Measurements from ENCODE around the gene WWOX.

WWOX gene

GRCh38 chr16:78298986-78299385 lies 199.5 kb downstream of the WWOX start:
- no peak for DNase-seq (ENCODE audit: low read depth)

DNA sequence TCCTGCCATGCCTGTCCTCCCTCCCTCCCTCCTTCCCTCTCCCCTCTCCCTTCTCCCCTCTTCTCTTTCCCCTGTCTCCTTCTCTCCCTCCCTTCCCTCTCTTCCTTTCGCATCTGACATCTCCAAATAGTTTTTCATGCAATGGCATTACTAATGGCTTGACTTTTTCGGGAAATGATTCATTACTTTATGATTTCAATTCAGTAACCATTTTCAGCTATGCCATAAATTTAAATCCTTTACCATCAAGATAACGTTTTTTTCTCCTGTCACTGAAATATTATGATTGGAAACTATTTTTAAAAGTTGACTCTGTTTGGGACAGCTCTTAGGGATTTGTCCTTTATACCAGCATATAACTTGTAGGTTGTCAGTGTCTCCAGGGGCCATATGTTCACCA lies 201.0 kb downstream of the WWOX start:
- DNase-seq (ENCODE audit: low read depth), result no peak

GRCh38 chr16:78303946-78304345 lies 204.5 kb downstream of the WWOX start:
- no peak for DNase-seq (ENCODE audit: low read depth)

GRCh38 chr16:78306361-78306760 lies 206.9 kb downstream of the WWOX start:
- no peak for DNase-seq (ENCODE audit: low read depth)

DNA sequence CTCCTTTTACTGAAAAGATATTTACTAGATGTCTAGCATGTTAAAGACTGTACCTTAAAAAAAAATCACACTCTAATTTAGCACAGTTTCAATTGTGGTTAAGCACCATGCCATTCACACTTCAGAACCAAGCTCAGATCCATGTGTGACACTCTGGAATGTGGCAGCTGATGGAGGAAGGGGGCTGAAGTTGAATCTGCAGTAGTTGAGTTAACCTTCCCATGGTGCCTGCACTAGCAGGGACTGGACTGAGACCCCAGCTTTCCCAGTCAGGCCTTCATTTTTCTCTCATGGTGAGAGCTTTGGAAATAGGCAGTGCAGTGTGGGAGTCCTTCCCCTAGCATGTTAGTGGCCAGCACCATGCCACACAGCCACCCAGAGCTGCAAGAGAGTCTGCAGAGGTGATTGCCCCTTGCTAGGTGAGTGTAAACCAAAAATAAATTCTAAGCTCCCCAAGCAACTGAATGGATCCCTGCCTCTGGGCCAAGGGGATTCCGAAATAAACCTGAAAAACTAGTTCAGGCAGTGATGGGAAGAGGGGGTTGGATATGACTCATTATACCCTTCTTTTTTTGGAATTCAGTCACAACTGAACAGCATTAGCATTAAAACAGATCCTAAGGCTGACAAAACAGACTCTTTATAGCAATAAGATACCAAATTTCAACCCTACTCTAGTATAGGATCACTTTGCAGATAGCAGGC lies 208.5 kb downstream of the WWOX start:
- DNase-seq (ENCODE audit: low read depth), result no peak

- DNase-seq (ENCODE audit: low read depth), result no peak
These were observed 210.3 kb downstream of the WWOX start for GRCh38 chr16:78309763-78310162.

- no peak for DNase-seq (ENCODE audit: low read depth)
These were observed 210.7 kb downstream of the WWOX start for GRCh38 chr16:78310196-78310595.

DNA sequence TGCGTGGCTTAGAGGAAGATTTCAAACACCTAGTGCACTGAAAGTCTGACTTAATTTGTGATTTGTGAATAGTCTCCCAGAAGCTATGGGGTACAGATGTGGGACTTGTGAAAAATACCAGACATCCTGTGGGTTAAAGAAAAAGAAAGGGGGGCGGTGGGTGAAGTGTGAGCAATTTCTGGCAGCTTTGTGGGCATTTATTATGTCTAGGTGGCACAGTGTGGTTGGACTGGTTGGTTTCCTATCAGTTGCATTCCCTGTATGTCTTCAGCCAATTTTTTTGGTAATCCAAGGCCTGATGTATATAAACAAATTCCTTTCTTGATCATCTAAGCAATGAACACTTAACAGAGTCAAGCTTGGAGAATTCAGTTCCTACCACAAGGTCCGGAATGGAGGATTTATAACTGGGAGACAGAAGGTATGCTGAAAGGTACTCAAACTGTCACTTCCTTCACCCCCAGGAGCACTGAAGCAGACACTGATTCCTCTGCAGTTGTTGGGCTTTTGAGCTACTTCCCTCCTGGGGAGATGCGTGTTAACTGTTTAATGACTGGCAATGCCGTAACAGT lies 211.6 kb downstream of the WWOX start:
- DNase-seq (ENCODE audit: low read depth), result no peak

DNA sequence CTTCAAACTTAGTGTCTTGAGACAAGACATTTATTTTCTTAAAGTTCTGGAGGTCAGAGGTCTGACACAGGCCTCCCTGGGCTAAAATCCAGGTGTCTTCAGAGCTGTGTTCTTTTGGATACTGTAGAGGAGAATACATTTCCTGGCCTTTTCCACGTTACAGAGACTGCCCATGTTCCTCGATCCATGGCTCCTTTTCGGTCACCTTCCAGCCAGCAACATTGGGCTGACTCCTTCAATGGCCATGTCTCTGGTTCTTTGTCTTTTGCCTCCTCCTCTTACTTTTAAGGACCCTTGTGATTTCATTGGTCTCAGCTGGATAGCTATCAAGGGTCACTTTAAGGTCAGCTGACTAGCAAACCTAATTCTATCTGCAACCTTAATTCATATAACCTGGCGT lies 212.4 kb downstream of the WWOX start:
- no peak for DNase-seq (ENCODE audit: low read depth)

DNA sequence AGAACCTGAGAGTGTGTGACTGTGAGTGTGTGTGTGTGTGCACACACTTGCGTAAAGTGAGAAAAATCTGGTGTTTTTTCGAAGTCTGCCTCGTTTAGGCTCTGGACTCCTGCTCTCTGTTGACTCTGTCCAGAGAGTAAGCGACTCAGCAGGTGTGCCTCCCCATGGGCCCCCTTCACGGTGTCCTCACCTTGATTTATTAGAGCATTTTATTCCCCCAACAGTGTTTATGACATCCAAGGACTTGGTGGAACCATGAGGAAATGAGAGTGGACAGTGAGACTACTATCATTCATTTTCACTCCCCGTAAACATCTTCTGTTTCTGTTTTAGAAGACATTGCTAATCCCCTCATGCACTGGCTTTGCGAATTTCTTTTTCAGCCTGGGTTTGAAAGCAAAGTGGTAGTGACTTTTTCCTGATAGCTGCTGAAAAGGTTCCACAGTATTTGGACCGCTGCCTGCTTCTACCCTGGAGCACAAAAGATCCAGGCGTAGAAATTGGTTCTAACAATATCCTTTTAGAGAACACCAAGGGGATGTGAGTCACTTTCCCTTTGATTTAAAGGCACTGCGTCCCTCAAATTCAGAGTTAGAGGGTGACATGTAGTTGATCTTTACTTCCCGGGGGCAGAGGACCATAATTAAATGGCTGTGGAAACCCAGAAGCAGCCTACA lies 218.2 kb downstream of the WWOX start:
- DNase-seq (ENCODE audit: low read depth), result no peak

DNA sequence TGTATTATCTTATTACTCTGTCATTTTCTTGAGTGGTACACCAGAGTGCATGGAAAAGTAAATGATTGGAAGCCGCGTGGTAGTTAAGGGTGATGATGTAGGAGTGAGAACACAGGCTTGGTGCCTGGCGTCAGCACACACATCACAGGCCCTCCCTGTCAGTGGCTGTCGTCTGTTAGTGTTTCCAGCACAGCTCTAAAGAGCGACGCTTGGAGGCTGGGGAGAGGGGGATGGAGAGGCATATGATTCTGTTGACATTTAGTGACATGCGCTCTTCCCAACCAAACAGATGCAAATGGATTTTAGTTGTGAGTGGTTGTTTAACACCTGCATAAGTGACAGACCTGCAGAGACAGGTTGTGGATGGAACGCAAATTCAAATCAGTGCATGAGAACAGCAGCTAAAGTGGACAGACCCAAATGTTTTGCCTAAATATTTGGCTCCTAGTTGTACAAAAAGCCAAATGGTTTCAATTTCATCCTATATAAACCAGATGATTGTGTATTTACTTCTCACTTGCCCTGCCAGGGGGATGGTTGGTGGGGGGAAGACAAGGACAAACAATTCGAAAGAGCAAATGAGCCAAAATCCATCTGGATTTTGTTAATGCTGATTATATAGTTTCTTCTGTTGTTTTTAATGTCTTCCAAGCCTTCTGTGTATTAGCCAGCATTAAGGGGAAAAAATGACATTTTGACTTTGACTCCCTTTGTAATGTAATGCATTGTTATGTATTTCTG lies 222.3 kb downstream of the WWOX start:
- DNase-seq (ENCODE audit: low read depth), result no peak

DNA sequence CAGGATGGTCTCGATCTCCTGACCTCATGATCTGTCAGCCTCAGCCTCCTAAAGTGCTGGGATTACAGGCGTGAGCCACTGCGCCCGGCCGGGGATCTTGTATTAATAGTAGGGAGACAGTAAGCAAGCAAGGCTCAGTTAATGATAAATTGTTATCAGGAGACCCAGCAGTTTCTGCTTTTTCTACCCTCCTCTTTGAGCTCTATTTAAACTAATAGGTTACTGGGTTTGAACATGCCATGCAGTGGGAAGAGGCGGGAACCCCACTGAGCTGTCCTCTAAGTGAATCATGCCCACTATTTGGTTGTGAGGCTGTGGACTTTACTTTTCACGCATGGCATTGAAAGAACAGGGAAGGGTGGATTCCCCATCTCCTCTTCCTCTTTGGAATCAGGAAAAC lies 223.9 kb downstream of the WWOX start:
- no peak for DNase-seq (ENCODE audit: low read depth)

DNA sequence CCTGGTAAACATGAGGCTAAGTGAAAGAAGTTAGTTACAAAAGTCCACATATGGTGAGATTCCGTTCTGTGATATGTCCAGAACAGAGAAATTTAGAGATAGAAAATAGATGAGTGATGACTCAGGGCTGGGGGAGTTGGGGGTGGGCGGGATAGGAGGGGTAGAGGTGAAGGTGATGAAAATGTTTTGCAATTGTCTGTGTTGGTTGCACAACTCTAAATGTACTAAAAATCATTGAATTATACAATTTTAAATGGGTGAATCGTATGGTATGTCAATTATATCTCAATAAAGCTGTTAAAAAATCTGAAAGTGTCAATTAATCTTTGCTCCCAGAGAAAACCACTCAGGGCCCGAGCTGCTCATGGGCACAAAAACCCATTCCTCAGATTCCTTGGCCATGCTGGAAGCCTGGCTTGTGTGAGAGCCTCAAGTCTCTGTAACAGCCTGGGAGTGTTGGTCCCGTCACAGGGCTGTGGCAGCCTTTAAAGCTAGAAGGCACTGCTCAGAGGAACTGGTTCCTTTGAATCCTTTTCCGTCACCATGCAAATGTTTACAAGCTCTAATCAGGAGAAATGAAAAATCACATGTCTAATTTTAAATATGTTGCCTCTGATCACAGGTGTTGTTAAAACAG lies 225.3 kb downstream of the WWOX start:
- DNase-seq (ENCODE audit: low read depth), result no peak

DNA sequence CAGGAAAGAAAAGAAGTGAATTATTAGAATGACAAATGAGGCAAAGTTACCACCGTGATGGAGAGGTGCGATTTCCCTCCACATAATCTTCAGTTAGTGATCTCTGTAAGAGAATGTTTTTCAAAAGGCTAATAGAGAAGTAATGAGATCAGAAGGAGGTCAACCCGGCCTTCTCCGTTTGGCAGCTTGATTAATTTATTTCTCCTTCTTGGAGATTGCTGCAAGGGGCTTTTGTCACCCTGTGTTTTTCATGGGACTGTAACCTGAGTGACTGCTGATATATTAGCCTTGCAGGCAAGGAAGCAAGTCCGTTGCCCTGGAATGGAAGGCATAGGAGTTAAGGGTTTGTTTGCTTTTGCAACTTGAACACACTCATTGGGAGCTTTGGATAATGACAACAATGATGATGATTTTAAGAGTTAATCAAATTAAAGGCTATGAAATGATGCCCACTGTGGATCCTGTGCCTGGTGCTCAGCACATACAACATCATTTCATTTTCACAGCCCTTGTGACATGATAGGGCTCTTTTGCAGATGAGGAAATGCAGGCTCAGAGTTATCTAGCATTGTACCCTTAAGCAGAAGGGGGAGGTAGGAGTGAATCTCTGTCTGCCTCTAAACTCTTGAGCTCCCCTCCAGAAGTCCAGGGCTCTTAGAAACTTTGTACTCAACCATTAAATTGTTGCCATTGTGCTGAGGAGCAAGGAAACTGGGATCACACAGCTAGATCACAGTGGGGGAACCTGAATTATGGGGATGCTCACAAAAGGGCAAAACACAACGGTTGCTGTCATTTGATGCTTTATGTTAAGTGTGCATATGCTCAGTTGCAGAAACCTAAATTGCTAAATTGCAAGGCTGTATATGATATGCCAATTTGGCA lies 226.3 kb downstream of the WWOX start:
- no peak for DNase-seq (ENCODE audit: low read depth)

GRCh38 chr16:78326731-78327130 lies 227.3 kb downstream of the WWOX start:
- DNase-seq (ENCODE audit: low read depth), result no peak

- no peak for DNase-seq (ENCODE audit: low read depth)
These were observed 232.3 kb downstream of the WWOX start for GRCh38 chr16:78331731-78332130.

- DNase-seq (ENCODE audit: low read depth), result no peak
These were observed 234.4 kb downstream of the WWOX start for GRCh38 chr16:78333808-78334207.

- no peak for DNase-seq (ENCODE audit: low read depth)
These were observed 241.1 kb downstream of the WWOX start for GRCh38 chr16:78340590-78340989.

GRCh38 chr16:78348068-78348467 lies 248.6 kb downstream of the WWOX start:
- DNase-seq (ENCODE audit: low read depth), result no peak

GRCh38 chr16:78348886-78349285 lies 249.4 kb downstream of the WWOX start:
- DNase-seq (ENCODE audit: low read depth), result no peak

- DNase-seq (ENCODE audit: low read depth), result no peak
These were observed 252.7 kb downstream of the WWOX start for GRCh38 chr16:78352184-78352583.
